Midbrain (tissue), 1 donor: ENCODE measurements around the gene STARD10.
"Not testable (repeated sequence)": the region's sequence is repeated elsewhere in the genome, so short reads cannot be mapped to it uniquely, and the experiment has no call there.

ENCODE experiments used
- DNase-seq: peaks from one replicate; lab custom pipeline; 2025; lab: John Stamatoyannopoulos, UW

Gene STARD10

GRCh38 chr11:72807792-72808191 lies 13.9 kb upstream of the STARD10 start:
- DNase-seq, result no peak

- DNase-seq, result no peak
Observed at GRCh38 chr11:72807021-72807693, 13.3 kb upstream of the STARD10 start.

- DNase-seq, result not testable (repeated sequence)
Observed at GRCh38 chr11:72806378-72806777, 12.5 kb upstream of the STARD10 start.

GRCh38 chr11:72805216-72805615 lies 11.4 kb upstream of the STARD10 start:
- DNase-seq, result no peak

- DNase-seq, result no peak
Observed at GRCh38 chr11:72802822-72803221, 9.0 kb upstream of the STARD10 start.

GRCh38 chr11:72799441-72799840 lies 5.6 kb upstream of the STARD10 start:
- no peak for DNase-seq

GRCh38 chr11:72798361-72798760 lies 4.5 kb upstream of the STARD10 start:
- no peak for DNase-seq

GRCh38 chr11:72793076-72793424 lies 797 bp downstream of the STARD10 start:
- DNase-seq, result no peak

GRCh38 chr11:72792437-72793021 lies 1.3 kb downstream of the STARD10 start:
- DNase-seq, result no peak

- not testable (repeated sequence) for DNase-seq
Observed at GRCh38 chr11:72791228-72791627, 2.6 kb downstream of the STARD10 start.

- DNase-seq, result no peak
Observed at GRCh38 chr11:72789493-72790131, 4.2 kb downstream of the STARD10 start.

GRCh38 chr11:72788241-72788640 lies 5.6 kb downstream of the STARD10 start:
- no peak for DNase-seq

GRCh38 chr11:72787216-72788104 lies 6.4 kb downstream of the STARD10 start:
- no peak for DNase-seq

- no peak for DNase-seq
Observed at GRCh38 chr11:72786305-72787215, 7.3 kb downstream of the STARD10 start.

- DNase-seq, result no peak
Observed at GRCh38 chr11:72784662-72785061, 9.2 kb downstream of the STARD10 start.

- no peak for DNase-seq
Observed at GRCh38 chr11:72783144-72783905, 10.5 kb downstream of the STARD10 start.

- no peak for DNase-seq
Observed at GRCh38 chr11:72782081-72782920, 11.5 kb downstream of the STARD10 start.

GRCh38 chr11:72781313-72782080 lies 12.3 kb downstream of the STARD10 start:
- peak; percentile 17 for DNase-seq

- DNase-seq, result no peak
Observed at GRCh38 chr11:72781063-72781312, 12.9 kb downstream of the STARD10 start.
